Measurements from ENCODE around the gene SLC9A4.

DNA sequence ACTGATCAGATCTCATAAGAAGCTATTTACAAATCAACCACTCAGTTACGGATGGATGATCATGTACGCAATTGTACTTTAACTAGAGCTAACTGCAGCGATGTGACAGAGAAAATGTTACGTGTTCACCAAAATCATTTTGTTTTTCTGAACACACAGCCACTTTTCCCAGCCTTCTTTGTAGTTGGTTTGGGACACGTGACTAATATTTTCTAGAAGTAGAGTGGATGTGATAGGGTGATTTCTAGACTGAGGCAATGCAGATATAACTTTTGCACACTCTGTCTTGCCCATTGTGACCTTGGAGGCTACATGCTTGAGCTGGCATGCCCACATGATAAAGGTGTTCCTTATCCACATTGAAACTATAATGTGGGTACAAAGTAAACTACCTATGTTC lies 9.9 kb upstream of the SLC9A4 start:
- TF ChIP-seq, protein P1, sequence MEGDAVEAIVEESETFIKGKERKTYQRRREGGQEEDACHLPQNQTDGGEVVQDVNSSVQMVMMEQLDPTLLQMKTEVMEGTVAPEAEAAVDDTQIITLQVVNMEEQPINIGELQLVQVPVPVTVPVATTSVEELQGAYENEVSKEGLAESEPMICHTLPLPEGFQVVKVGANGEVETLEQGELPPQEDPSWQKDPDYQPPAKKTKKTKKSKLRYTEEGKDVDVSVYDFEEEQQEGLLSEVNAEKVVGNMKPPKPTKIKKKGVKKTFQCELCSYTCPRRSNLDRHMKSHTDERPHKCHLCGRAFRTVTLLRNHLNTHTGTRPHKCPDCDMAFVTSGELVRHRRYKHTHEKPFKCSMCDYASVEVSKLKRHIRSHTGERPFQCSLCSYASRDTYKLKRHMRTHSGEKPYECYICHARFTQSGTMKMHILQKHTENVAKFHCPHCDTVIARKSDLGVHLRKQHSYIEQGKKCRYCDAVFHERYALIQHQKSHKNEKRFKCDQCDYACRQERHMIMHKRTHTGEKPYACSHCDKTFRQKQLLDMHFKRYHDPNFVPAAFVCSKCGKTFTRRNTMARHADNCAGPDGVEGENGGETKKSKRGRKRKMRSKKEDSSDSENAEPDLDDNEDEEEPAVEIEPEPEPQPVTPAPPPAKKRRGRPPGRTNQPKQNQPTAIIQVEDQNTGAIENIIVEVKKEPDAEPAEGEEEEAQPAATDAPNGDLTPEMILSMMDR (IDR thresholded peaks at IDR 0.05; ENCODE audit: insufficient read depth, low read length, poor library complexity, severe bottlenecking), result no peak
- no peak for TF ChIP-seq EZH2phosphoT487 (conservative IDR thresholded peaks at IDR 0.05; ENCODE audit: low read length)

Measured in SU-DHL-6 (cell line).